Neural crest cell (in vitro differentiated cells): ENCODE measurements around the gene ANO3. TPM values are rescaled to one million over a fixed set of nuclear protein-coding genes. Genes with fewer than 3 reads are reported as not detected.

Experiments used
- DNase-seq: peaks from one replicate; pipeline ENCODE4 v3.0.0; 2021; ENCODE audit warnings: low read depth, mixed read lengths, low spot score
- H3K27ac Mint-ChIP-seq: one replicate; pipeline ENCODE4 v1.8.0; 2021; ENCODE audit warnings: mild to moderate bottlenecking, mixed read lengths; ENCODE audit not compliant: unreplicated experiment
- H3K27me3 Mint-ChIP-seq: 2 replicates; pipeline ENCODE4 v1.8.0; 2021; ENCODE audit warnings: low read depth, mild to moderate bottlenecking, mixed read lengths
- H3K36me3 Mint-ChIP-seq: 2 replicates; pipeline ENCODE4 v1.8.0; 2021; ENCODE audit warnings: low read depth, mild to moderate bottlenecking, mixed read lengths
- H3K4me1 Mint-ChIP-seq: 2 replicates; pipeline ENCODE4 v1.8.0; 2021; ENCODE audit warnings: mixed read lengths
- H3K4me3 Mint-ChIP-seq: one replicate; pipeline ENCODE4 v1.8.0; 2021; ENCODE audit warnings: mild to moderate bottlenecking, mixed read lengths
- H3K9me3 Mint-ChIP-seq: 2 replicates; pipeline ENCODE4 v1.8.0; 2021; ENCODE audit warnings: mixed read lengths
- CTCF ChIP-seq: fragments of 200-600 bp; sonication (generic); conservative IDR thresholded peaks from 2 replicates; pipeline ENCODE4 v1.5.0; 2021; ENCODE audit warnings: antibody characterized with exemption, mild to moderate bottlenecking
- total RNA-seq: library from RNA; stranded (reverse); gene quantifications from 2 replicates; pipeline ENCODE4 v1.2.1, GENCODE V29; 2021

Gene ANO3
- total RNA-seq, 1 donor from 2014 or later, result 0.33 TPM

GRCh38 chr11:26553182-26553581, 221.3 kb downstream of the ANO3 start:
- DNase-seq, result no peak
- Mint-ChIP-seq H3K9me3 (no peaks in the 10 kb centered on the region), H3K36me3 (no peaks in the 10 kb centered on the region), H3K4me1 (no peaks in the 10 kb centered on the region), H3K4me3 (no peak overlapping the region), H3K27ac (no peak overlapping the region), H3K27me3 (no peaks in the 10 kb centered on the region)
- no peak for TF ChIP-seq CTCF

- Mint-ChIP-seq H3K9me3 (no peaks in the 10 kb centered on the region), H3K4me1 (no peaks in the 10 kb centered on the region), H3K36me3 (no peaks in the 10 kb centered on the region), H3K27ac (no peak overlapping the region), H3K27me3 (no peaks in the 10 kb centered on the region), H3K4me3 (no peak overlapping the region)
- no peak for DNase-seq
- no peak for TF ChIP-seq CTCF
These were observed 222.5 kb downstream of the ANO3 start for GRCh38 chr11:26554455-26554854.

GRCh38 chr11:26556582-26556981, 224.7 kb downstream of the ANO3 start:
- no peak for DNase-seq
- Mint-ChIP-seq H3K36me3 (no peaks in the 10 kb centered on the region), H3K4me3 (no peak overlapping the region), H3K9me3 (no peaks in the 10 kb centered on the region), H3K27me3 (no peaks in the 10 kb centered on the region), H3K4me1 (no peaks in the 10 kb centered on the region), H3K27ac (no peak overlapping the region)
- no peak for TF ChIP-seq CTCF

GRCh38 chr11:26557666-26558065, 225.7 kb downstream of the ANO3 start:
- no peaks in the 10 kb centered on the region for H3K27me3 Mint-ChIP-seq
- H3K4me1 Mint-ChIP-seq, result no peaks in the 10 kb centered on the region
- H3K4me3 Mint-ChIP-seq, result no peak overlapping the region
- no peaks in the 10 kb centered on the region for H3K36me3 Mint-ChIP-seq
- no peak overlapping the region for H3K27ac Mint-ChIP-seq
- no peak for DNase-seq
- no peak for TF ChIP-seq CTCF
- H3K9me3 Mint-ChIP-seq, result no peaks in the 10 kb centered on the region

- Mint-ChIP-seq H3K4me3 (no peak overlapping the region), H3K4me1 (no peaks in the 10 kb centered on the region), H3K27me3 (no peaks in the 10 kb centered on the region), H3K27ac (no peak overlapping the region), H3K36me3 (no peaks in the 10 kb centered on the region), H3K9me3 (no peaks in the 10 kb centered on the region)
- no peak for DNase-seq
- no peak for TF ChIP-seq CTCF
These were observed 226.3 kb downstream of the ANO3 start for GRCh38 chr11:26558190-26558589.

- Mint-ChIP-seq H3K36me3 (no peaks in the 10 kb centered on the region), H3K4me1 (no peaks in the 10 kb centered on the region), H3K27me3 (peaks cover 2% of the 10 kb centered on the region), H3K27ac (no peak overlapping the region), H3K4me3 (no peak overlapping the region), H3K9me3 (no peaks in the 10 kb centered on the region)
- no peak for TF ChIP-seq CTCF
- no peak for DNase-seq
These were observed 237.7 kb downstream of the ANO3 start for GRCh38 chr11:26569646-26570045.
